Keratinocyte (primary cell): Measurements from ENCODE around the gene MTM1.

Experiments
- EZH2 ChIP-seq: IDR thresholded peaks from one replicate; pipeline ENCODE4 v1.6.1; 2012; ENCODE audit warnings: inconsistent platforms, mild to moderate bottlenecking, low read length, moderate library complexity
- TF ChIP-seq, protein P1 (sequence below), 3 experiments: IDR thresholded peaks in 1 of 3; conservative IDR thresholded peaks in 1 of 3; optimal IDR thresholded peaks in 1 of 3; 2 replicates in 2 of 3; 3 replicates in 1 of 3; pipeline versions ENCODE3 to v1.5.1; 2011; ENCODE audit warnings: low read length in 3 of 3, mild to moderate bottlenecking in 3 of 3, moderate library complexity in 2 of 3, control low read depth in 1 of 3, inconsistent platforms in 1 of 3; ENCODE audit not compliant: insufficient read depth in 2 of 3; ENCODE audit errors: extremely low read depth in 1 of 3

GRCh38 chrX:150680974-150681373, 112.6 kb downstream of the MTM1 start:
- TF ChIP-seq, protein P1, sequence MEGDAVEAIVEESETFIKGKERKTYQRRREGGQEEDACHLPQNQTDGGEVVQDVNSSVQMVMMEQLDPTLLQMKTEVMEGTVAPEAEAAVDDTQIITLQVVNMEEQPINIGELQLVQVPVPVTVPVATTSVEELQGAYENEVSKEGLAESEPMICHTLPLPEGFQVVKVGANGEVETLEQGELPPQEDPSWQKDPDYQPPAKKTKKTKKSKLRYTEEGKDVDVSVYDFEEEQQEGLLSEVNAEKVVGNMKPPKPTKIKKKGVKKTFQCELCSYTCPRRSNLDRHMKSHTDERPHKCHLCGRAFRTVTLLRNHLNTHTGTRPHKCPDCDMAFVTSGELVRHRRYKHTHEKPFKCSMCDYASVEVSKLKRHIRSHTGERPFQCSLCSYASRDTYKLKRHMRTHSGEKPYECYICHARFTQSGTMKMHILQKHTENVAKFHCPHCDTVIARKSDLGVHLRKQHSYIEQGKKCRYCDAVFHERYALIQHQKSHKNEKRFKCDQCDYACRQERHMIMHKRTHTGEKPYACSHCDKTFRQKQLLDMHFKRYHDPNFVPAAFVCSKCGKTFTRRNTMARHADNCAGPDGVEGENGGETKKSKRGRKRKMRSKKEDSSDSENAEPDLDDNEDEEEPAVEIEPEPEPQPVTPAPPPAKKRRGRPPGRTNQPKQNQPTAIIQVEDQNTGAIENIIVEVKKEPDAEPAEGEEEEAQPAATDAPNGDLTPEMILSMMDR (optimal IDR thresholded peaks at IDR 0.05 in 1 of 3, IDR thresholded peaks at IDR 0.05 in 1 of 3, conservative IDR thresholded peaks at IDR 0.05 in 1 of 3; ENCODE audit: extremely low read depth in 1 of 3, insufficient read depth in 2 of 3, low read length in 3 of 3), result peak; percentile 45 to 64 (median 54)
- no peak for TF ChIP-seq EZH2
